Activated T-cell treated with anti-CD3 and anti-CD28 coated beads for 1 hour (primary cell): ENCODE measurements around the gene NOG.

ENCODE experiments used
- DNase-seq: peaks from one replicate; pipeline ENCODE4 v3.0.0-alpha.2; 2020; ENCODE audit warnings: low read depth

NOG gene

GRCh38 chr17:56597495-56597990 lies 4.0 kb downstream of the NOG start:
- DNase-seq = no peak

DNA sequence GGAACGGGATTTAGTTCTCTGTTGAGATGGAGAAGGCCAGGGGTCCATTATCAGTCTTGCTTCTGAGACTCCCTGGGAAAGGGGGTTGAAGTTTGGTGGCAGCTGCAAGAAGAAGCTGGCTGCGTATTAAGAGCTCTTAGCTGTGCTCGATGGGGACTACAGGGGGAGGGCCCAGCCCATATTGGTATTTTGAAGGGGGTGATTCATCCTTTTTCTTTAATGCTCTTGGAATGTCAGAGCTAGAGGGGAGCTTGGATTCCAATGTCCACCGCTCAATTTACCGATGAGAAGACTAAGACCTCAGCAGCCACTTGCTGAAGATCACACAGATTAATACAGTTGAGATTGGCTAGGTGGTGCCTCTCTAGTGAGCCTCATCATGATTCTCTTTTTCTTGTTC lies 5.0 kb downstream of the NOG start:
- DNase-seq = no peak

- DNase-seq = no peak
Observed at GRCh38 chr17:56599088-56599487, 5.6 kb downstream of the NOG start.

DNA sequence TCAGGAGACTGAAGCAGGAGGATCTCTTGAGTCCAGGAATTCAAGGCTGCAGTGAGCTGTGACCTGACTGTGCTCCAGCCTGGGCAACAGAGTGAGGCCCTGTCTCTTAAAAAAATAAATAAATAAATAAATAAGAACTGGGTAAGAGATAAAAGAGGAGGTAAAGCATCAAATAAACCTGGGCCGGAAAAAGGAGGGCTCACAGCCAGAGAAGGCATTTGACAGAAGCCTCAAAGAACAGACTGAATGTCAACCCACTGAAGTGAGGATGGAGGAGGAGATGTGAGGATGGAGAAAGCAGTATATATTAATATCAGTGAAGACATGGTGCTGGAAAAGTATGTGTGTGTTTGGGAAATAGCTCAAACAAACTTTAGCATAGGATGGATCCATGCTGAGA lies 6.1 kb downstream of the NOG start:
- DNase-seq = no peak

DNA sequence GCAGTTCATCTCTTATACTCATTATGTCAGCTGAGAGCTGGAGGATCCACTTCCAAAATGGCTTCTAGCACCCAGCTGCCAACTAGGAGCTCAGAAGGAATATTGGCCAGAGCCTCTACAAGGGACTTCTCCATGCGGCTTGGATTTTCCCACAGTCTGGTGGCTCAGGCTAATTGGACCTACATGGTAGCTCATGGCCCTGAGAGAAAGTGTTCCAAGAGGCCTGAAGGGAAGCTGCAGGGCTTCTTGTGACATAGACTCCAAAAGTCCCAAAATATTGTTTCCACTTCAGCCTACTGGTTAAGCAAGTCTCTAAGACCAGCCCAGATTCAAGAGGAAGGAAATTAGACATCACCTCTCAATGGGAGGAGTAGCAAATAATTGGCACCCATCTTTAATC lies 6.8 kb downstream of the NOG start:
- DNase-seq = no peak

- DNase-seq = no peak
Observed at GRCh38 chr17:56601591-56601990, 8.1 kb downstream of the NOG start.

GRCh38 chr17:56602292-56603130 lies 9.0 kb downstream of the NOG start:
- DNase-seq = peak; percentile 25

DNA sequence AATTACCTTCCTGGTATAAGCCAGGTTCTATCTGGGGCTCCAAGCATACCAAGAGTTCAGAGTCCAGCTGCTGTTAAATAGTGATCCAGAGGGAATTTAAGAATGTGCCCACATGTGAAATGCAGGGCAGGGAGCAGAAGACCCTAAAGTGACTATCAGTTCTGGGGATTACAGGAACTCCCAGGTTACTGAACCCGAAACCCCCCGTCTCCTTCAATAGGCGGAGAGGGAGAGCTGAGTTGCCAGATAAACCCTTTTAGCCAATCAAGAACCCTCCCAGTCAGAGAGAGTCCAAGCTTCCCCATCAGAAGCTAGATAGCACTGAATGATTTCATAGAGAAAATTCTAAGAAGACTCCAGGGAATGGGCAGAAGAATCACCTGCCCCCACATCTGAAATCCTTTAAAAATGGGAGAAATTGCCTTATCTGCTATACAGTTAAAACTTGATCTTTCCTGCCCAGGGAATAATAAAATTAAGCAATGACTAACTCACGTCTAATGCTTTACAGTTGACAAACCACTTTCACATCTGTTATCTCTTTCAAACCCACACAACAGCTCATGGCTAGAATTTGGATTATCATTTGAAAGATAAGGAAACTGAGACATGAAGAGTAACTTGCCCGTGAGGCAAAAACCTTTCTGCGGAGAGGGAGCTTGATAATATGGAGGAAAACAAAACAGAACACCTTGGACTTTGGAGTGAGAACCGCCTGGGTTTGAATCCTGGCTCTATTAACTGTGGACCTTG lies 10.2 kb downstream of the NOG start:
- DNase-seq = no peak

DNA sequence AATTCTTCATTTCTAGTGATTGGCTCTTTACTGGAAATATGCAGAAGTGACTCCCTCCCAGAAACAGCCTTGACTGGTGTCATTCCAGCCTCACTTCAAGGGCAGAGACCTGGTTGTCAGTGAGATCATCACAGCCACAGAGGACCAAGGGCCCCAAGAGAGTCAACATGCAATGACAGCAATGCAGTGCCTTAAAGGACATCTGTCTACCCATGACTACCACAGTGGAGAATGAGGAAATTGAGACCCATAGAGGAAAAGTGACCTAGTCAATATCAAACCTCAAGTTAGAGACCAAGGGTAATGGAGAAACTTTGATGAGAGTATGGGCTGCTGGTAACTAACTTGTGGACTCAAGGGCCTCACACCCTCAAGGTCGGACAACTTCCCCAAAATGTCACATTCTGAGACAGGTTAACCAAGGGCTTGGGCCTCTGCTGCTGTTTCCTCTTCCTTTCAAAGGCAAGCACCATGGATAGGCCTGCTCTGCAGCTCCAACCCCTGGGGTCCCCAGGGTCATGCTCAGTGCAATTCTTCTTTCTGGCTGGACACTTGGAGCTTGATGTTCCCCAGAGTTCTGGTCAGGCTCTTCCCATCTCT lies 11.3 kb downstream of the NOG start:
- DNase-seq = no peak

DNA sequence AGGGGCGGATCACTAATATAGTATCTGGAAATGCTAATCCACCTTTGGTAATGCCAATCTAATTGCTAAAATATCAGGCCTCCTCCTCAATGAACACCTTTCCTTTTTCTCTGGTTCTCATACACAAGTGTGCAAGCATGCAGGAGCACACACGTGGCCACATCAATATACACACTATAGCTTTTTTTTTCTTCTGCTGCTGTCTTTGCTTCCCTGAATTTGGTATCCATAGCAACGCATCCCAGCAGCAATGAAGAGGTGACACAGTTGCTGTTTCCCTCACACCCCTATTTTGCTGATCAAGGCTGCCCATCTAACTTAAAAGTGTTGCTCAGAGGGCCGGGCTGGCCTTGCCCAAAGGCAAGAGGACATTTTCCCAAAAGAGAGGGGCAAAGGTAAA lies 15.4 kb downstream of the NOG start:
- no peak for DNase-seq

GRCh38 chr17:56610321-56610720 lies 16.8 kb downstream of the NOG start:
- no peak for DNase-seq

- no peak for DNase-seq
Observed at GRCh38 chr17:56613131-56613530, 19.6 kb downstream of the NOG start.

GRCh38 chr17:56614522-56614921 lies 21.0 kb downstream of the NOG start:
- no peak for DNase-seq

DNA sequence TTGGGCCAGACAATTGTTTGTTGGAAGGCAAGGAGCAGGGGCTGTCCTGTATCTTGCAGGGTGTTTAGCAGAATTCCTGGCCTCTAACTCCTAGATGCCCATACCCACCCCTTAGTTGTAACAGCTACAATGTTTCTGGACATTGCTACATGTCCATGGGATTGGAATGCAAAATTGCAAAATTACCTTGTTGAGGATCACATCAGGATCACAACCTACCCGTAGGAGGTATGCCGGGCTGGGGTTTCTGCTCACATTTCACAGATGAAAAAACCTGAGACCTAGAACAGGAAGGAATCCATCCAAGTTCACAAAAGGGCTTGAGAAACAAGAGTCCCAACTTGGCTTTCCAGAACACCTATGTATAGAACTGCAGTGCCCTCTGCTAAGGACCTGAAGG lies 22.7 kb downstream of the NOG start:
- no peak for DNase-seq

GRCh38 chr17:56623383-56623782 lies 29.9 kb downstream of the NOG start:
- DNase-seq = no peak

DNA sequence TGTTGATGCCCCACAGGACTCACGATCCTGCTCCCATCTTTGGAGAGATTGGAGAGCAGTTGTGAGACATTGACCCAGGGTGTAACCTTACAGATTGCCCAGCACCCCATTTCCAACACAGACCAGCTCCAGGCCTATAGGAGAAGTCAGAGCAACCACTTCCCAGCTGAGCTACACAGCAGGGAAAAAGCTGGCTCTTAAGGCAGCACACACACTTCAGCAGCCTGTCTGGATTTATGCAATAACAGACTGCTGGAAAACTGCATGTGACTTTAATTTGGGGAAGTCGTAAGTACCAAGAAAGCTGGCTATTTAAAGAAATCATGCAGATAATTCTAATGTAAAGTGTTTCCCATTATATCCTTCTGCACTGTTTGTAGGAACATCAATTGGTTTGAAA lies 30.8 kb downstream of the NOG start:
- no peak for DNase-seq

DNA sequence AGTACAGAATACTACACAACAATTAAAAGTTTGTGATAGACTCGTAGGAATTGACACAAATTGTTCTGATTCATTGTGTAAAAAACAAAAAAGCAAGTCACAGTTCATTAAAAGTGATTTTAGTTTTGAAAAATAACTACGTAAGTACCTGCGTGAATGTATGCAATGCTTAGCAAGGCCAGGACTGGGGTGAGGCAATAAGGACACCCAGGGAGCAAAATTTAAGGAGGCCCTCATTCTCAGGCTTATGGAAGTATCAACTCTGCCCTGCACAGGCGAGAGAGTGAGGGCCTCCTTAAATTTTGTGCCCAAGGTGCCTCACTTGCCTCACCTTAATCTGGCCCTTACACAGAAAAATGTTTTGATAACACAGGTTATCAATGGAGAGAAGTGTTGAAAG lies 31.4 kb downstream of the NOG start:
- no peak for DNase-seq

- DNase-seq = peak; percentile 3
Observed at GRCh38 chr17:56629531-56630075, 36.1 kb downstream of the NOG start.

DNA sequence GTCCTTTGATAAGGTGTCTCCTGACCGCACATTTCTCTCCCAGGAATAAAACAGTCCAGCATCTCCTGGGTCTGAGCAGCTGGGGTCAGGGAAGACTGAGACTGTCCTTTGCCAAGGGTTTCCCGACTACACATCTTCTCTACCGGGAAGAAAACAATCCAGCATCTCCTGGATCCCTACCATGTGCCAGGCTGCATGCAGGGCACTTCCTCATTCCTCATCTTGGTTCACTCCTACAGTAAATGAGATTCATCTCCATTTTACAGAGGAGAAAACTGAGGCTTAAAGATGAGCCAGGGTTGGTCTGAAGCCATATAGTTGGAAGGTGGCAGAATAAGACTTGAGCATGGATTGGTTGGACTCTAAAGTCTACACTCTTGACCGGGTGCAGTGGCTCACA lies 36.7 kb downstream of the NOG start:
- no peak for DNase-seq

DNA sequence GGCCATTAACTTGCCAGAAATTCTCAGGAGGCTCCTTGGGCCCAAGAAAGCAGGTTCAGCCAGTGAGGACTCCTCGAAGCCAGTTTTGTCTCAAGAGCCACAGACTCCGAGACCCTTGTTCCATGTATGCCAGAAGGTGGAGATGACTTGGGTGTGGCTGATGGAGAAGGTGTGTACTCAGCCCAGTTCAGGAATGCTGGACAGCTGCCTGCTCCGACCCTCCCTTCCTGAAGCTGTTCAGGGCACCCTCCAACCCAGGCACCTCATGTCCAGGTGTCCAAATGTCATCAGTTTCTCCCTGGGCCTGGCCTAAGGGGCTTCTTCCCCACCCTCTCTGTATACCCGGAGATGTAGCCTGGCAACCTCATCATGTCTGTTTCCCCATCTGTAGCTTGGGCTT lies 40.2 kb downstream of the NOG start:
- no peak for DNase-seq

GRCh38 chr17:56635641-56636040 lies 42.1 kb downstream of the NOG start:
- no peak for DNase-seq

DNA sequence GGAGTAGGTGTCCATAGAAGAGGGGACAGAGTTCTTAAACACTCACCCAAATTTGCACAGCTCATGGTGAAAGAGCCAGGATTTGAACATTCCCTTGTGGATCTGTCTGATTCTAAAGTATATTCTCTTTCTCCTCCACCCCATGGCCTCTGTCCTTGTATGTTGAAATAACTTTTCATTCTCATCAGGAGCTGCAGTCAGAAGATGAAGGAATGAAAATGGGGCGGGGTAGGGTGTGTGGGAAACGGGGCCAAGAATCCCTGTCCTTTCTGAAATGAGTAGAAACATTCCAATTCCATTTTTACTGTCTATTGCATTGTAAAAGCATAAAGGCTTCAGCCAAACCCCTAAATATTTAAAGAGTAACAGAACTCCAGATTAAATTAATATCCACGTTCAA lies 42.8 kb downstream of the NOG start:
- DNase-seq = no peak

DNA sequence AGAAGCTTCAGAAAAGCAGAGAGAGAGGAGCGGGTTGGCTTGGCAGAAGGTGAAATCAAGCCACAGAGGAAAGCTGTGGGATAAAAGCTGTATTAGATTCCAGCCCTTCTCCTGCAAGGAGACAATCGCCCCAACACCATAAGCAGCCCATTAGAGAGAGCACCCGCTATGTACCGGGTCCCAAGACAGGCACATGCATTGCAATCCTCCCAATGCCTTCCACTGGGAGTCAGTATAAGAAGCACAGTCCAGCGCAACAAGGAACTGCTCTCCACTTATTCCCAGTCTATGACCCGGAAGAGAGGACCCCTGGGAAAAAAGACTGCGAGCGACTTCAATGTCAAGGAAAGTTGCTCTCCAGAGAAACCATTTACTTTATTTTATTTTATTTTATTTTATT lies 43.8 kb downstream of the NOG start:
- DNase-seq = no peak
